ENCODE measurements around the gene KDM6B.
"Not testable (repeated sequence)": the region's sequence is repeated elsewhere in the genome, so short reads cannot be mapped to it uniquely, and the experiment has no call there.

The KDM6B gene

GRCh38 chr17:7833795-7834541 is at the start of gene KDM6B:
Gene KDM6B, plus strand, starts transcription at chr17:7834217. Its CDS starts 11,338 bp downstream, at chr17:7845555.
- DNase-seq (ENCODE audit: low read depth) = no peak

DNA sequence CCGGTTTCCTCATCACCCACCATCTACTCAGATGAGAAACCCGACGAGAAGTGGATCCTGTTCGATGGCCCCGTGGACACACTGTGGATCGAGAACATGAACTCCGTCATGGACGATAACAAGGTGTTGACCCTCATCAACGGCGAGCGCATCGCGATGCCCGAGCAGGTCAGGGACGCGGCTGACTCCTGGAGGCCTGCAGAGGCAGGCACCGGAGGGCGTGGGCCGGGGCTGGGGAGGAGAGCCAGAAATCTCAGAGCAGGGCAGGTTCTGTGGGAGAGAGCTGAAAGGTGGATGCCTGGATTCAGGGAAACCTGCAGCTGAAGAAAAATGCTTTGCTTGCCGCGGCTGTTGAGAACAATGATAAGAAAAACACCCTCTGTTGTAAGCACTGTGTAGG is 47.2 kb upstream of the KDM6B start:
- DNase-seq (ENCODE audit: low read depth) = no peak

DNA sequence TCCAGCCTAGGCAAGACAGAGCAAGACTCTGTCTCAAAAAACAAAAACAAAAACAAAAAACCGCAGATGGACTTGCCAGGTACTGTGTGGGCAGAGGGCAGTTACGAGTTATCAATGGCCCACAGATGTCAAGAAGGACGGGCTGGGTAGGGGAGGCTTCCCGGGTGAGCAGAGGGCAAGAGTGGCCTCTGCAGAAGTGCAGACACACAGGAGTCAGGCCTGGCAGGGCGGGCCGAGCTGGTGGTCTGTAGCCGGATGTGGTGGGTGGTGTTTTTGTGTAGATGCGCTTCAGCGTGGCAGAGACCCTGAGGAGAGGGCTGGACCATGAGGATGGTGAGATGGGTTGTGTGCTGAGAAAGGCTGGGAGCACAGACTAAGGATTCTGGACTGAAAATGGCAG is 44.9 kb upstream of the KDM6B start:
- no peak for DNase-seq (ENCODE audit: low read depth)

DNA sequence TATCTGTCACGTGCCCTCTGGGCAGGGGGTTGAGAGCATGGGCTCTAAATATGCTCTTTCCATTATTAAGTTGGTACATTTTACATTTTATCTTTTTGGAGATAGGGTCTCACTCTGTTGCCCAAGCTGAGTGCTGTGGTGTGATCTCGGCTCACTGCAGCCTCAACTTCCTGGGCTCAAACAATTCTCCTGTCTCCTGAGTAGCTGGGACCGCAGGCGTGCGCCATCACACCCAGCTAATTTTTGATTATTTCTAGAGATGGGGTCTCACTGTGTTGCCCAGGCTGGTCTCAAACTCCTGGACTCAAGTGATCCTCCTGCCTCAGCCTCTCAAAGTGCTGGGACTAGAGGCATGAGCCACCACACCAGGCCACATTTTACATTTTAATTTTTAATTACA is 43.9 kb upstream of the KDM6B start:
- no peak for DNase-seq (ENCODE audit: low read depth)

- DNase-seq (ENCODE audit: low read depth) = no peak
Measured at GRCh38 chr17:7792611-7793010, 41.4 kb upstream of the KDM6B start.

DNA sequence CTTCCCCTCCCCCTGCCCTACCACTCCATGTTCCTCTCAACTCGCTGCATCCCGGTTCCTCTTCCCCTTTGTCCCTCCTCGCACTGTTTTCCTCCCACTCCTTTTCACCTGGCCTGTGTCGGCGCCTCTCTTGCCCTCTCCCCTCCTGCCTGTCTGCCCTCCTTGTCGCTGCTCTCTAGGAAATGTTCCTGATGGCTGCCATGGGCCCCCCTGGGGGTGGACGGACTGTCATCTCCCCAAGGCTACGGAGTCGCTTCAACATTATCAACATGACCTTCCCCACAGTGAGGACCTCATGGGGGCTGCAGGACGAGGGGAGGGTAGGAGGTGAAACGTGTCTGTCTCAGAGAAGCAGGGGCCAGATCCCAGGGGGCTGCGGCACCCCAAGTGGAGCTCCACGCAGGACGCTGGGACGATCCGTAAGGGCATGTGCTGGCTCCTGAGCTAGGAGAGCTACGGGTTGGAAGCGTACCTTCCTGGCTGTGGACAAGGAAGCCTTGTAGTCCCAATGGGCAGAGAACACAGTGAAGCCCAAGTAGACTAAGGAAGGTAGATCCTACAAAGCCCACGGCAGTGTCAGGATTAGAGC is 39.8 kb upstream of the KDM6B start:
- DNase-seq (ENCODE audit: low read depth) = no peak

GRCh38 chr17:7797976-7798375 is 36.0 kb upstream of the KDM6B start:
- no peak for DNase-seq (ENCODE audit: low read depth)

- no peak for DNase-seq (ENCODE audit: low read depth)
Measured at GRCh38 chr17:7798839-7799238, 35.2 kb upstream of the KDM6B start.

GRCh38 chr17:7803981-7804380 is 30.0 kb upstream of the KDM6B start:
- DNase-seq (ENCODE audit: low read depth) = no peak

DNA sequence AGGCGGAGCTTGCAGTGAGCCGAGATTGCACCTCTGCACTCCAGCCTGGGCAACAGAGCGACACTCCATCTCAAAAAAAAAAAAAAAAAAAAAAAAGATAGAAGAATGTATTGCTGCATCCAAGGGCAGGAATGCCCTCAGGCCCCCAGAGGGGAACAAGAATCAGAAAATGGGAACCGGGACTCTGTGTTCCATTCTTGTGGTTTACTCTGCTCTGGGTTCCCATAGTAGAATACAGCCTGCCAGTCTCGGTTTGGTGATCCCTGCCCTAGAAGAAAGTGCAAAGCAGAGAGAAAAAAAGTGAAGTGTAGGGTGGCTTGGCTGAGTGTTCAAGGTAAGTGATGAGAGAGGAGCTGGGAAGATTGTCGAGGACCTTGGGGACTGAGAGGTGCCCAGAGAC is 27.4 kb upstream of the KDM6B start:
- DNase-seq (ENCODE audit: low read depth) = no peak

DNA sequence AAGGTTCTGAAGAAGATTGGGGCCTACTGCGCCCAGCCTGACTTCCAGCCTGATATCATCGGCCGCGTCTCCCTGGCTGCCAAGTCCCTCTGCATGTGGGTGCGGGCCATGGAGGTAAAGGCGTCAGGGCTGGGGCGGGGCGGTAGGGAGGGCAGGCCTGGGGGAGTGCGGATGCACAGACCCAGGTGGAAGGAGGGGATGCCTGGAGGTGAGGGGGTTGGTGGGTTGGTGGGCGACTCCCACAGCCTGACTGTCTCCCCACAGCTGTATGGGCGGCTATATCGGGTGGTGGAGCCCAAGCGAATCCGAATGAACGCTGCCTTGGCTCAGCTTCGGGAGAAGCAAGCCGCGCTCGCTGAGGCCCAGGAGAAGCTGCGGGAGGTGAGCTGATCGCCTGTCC is 26.8 kb upstream of the KDM6B start:
- DNase-seq (ENCODE audit: low read depth) = no peak

DNA sequence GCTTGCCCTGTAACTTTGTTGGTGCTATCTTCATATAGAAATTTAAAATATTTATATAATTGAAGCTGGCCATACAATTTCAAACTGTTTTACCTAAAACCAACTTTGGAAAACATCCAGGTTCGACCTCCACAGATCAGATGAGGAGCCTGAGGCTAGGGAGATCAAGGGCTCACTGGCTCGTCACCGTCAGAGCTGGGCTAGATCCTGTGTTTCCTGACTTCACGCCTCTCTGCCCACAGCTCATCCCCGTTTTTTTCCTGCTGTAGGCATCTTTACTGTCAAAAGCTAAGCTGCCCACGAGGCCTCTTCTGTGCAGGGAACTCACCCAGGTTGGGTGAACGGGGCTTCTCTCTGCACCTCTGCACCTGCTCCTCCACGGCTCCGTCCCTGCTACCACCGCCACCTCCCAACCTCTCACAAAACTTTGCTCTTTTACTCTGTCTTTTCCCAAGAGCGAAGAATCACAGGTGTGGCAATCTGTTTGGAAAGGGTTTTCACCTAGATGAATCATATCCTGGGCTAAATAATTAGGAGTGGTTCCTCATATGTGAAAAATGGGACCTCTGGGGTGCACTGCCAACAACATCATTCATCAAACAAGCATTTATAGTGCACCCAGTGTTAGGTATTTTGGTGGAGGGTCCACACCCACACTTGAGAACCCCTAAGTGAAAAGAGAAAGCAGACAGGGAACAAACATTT is 24.8 kb upstream of the KDM6B start:
- no peak for DNase-seq (ENCODE audit: low read depth)

DNA sequence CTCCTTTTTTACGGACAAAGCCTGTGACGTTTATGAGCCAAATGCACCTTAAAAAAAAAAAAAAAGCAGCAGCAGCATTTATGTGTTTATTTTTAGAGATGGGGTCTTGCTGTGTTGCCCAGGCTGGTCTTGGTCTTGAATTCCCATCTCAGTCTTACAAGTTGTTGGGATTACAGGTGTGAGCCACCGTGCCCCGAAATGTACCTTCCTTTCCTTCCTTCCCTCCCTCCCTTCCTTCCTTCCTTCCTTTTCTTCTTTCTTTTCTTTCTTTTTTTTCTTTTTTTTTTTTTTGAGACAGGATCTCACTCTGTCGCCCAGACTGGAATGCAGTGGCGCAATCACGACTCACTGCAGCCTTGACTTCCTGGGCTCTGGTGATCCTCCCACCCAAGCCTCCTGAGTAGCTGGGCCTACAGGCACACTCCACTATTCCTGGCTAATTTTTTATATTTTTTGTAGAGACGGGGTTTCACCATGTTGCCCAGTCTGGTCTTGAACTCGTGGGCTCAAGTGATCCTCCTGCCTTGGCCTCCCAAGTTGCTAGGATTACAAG is 24.1 kb upstream of the KDM6B start:
- not testable (repeated sequence) for DNase-seq (ENCODE audit: low read depth)

- DNase-seq (ENCODE audit: low read depth) = no peak
Measured at GRCh38 chr17:7811251-7811650, 22.8 kb upstream of the KDM6B start.

DNA sequence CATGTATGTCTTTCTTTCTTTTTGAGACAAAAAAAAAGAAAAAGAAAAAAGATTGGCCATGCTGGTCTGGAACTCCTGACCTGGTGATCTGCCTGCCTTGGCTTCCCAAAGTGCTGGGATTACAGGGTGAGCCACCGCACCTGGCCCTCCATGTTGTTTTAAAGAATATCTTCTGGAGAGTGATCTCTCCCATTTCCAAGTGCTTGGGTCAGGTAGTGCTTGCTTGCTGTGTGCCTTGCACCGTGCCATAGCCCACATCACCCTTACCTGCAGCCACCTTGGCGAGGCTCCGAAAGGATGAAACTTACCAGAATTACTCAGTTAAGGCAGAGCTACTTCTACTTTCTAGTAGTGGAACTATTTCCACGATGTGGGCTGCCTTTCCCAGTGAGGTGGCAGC is 19.0 kb upstream of the KDM6B start:
- no peak for DNase-seq (ENCODE audit: low read depth)

DNA sequence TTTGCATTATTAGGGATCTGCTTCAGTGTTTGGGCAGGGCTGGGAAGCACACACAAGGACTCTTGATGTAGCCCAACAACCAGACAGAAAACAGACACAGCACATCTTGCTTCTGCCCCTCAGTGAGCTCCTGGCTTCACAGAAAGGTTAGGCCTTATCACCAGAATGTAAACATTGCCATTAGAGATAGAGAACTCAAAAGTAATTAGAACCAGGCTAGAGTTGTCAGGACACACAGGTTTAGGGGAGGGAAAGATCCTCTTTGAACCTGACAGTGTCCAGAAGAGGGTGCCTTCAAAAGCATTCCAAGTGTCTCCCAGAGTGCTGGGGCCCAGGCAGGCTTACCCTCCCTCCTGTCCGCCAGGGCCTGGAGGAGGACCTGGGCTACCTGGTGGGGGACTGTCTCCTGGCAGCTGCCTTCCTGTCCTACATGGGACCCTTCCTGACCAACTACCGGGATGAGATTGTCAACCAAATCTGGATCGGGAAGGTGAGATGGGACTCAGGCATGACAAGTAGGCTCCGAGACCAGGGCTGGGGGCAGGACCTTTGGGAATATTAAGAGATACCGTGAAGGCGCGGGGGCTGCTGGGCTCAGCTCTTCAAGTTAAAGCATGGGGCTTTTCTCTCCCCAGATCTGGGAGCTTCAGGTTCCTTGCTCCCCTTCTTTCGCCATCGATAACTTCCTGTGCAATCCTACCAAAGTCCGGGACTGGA is 16.9 kb upstream of the KDM6B start:
- DNase-seq (ENCODE audit: low read depth) = no peak

DNA sequence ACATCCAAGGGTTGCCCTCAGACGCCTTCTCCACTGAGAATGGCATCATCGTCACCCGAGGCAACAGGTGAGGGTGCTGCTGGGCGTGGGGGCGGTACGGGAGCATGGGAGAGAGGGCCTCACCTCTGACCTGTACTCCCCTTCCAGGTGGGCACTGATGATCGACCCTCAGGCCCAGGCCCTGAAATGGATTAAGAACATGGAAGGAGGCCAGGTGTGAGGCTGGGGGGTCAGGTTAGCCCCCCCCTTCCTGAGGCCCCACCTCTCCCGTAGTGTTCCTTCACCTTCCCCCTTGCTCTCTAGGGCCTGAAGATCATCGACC is 16.4 kb upstream of the KDM6B start:
- DNase-seq (ENCODE audit: low read depth) = no peak

- no peak for DNase-seq (ENCODE audit: low read depth)
Measured at GRCh38 chr17:7818026-7818425, 16.0 kb upstream of the KDM6B start.

GRCh38 chr17:7818746-7819645 is 15.0 kb upstream of the KDM6B start:
- no peak for DNase-seq (ENCODE audit: low read depth)

- DNase-seq (ENCODE audit: low read depth) = no peak
Measured at GRCh38 chr17:7820231-7820630, 13.8 kb upstream of the KDM6B start.

DNA sequence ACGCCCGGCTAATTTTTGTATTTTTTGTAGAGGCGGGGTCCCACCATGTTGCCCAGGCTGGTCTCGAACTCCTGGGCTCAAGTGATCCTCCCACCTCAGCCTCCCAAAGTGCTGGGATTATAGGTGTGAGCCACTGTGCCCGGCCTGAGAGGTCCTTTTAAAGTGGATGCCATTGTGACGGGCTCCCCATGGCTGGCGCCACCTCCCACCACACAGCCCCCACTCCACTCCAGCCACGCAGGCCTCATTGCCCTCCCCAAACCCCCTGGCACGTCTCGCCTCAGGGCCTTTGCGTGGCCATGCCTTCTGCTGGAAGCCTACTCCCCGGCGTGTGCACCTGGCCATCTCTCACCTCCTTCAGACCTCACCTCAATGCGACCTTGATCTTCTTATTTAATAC is 11.9 kb upstream of the KDM6B start:
- no peak for DNase-seq (ENCODE audit: low read depth)

DNA sequence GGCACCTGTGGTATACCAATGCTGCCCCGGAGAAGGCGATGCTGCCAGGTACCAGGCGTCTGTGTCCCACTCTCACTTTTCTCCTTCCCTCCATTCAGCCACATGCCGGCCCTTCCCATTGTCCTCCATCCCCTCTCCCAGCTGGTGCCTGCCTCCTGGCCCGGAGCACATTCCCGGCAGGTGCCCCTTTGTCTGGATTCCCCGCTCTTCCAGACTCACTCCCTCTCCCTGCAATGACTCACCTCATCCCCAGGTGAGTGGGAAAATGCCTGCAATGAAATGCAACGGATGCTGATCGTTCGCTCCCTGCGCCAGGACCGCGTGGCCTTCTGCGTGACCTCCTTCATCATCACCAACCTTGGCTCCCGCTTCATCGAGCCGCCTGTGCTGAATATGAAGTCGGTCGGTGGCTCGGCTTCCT is 10.4 kb upstream of the KDM6B start:
- DNase-seq (ENCODE audit: low read depth) = no peak

Measured in HS-27A (cell line).